SU-DHL-6 (cell line): Measurements from ENCODE around the gene CBFA2T3.
A peak's percentile ranks its signal among the peaks of the same experiment; 100 is the strongest.

Experiments used
- H2AFZ ChIP-seq: fragments of 200-600 bp; sonication (generic); 2 replicates; pipeline ENCODE4 v1.6.1; 2014; ENCODE audit warnings: low read depth, mild to moderate bottlenecking, moderate library complexity, mixed read lengths, antibody characterized with exemption, low read length; ENCODE audit not compliant: severe bottlenecking
- H3F3A ChIP-seq: fragments of 200-600 bp; shearing (Covaris generic); 2 replicates; pipeline ENCODE4 v1.6.0; 2016; ENCODE audit warnings: antibody characterized with exemption, mild to moderate bottlenecking; ENCODE audit not compliant: insufficient read depth
- H3K27ac ChIP-seq: fragments of 200-600 bp; sonication (generic); 2 replicates; pipeline ENCODE4 v1.5.1; 2016; ENCODE audit warnings: low read depth, mild to moderate bottlenecking, low read length, moderate library complexity, mixed read lengths
- H3K27me3 ChIP-seq: fragments of 200-600 bp; sonication (generic), shearing (Covaris generic); 2 replicates; pipeline ENCODE4 v1.6.0; 2014; ENCODE audit warnings: mild to moderate bottlenecking, low read length
- H3K36me3 ChIP-seq: fragments of 200-600 bp; sonication (generic); 2 replicates; pipeline ENCODE4 v1.6.1; 2014; ENCODE audit warnings: mild to moderate bottlenecking, low read length, mixed read lengths
- H3K4me2 ChIP-seq: fragments of 300-600, 200-600 bp; shearing (Covaris generic), sonication (generic); 2 replicates; pipeline ENCODE4 v1.6.0; 2014; ENCODE audit warnings: low read length, low read depth, mild to moderate bottlenecking; ENCODE audit not compliant: poor library complexity, severe bottlenecking
- H3K4me3 ChIP-seq: fragments of 200-600 bp; sonication (generic); 2 replicates; pipeline ENCODE4 v1.5.1; 2014; ENCODE audit warnings: antibody characterized with exemption, low read length, mild to moderate bottlenecking, mixed read lengths; ENCODE audit not compliant: insufficient read depth, poor library complexity, severe bottlenecking
- H3K79me2 ChIP-seq: fragments of 200-600 bp; sonication (generic); 2 replicates; pipeline ENCODE4 v1.6.1; 2014; ENCODE audit warnings: mild to moderate bottlenecking, low read length, moderate library complexity; ENCODE audit not compliant: insufficient read depth
- H3K9ac ChIP-seq: fragments of 200-600 bp; sonication (generic); 2 replicates; pipeline ENCODE4 v1.7.0; 2014; ENCODE audit warnings: mild to moderate bottlenecking, low read length
- H3K9me2 ChIP-seq: fragments of 200-600 bp; sonication (generic); replicated peaks from 2 replicates; pipeline ENCODE4 v1.6.1; 2014; ENCODE audit warnings: low read length; ENCODE audit not compliant: insufficient read depth
- H3K9me3 ChIP-seq: fragments of 200-600 bp; sonication (generic); 2 replicates; pipeline ENCODE4 v1.6.1; 2014; ENCODE audit warnings: low read length, mixed read lengths; ENCODE audit not compliant: insufficient read depth
- H4K20me1 ChIP-seq: fragments of 200-600 bp; sonication (generic); 2 replicates; pipeline ENCODE4 v1.6.1; 2014; ENCODE audit warnings: low read depth, mild to moderate bottlenecking, antibody characterized with exemption, low read length, moderate library complexity, mixed read lengths
- CTCF ChIP-seq: fragments of 200-600 bp; sonication (generic); IDR thresholded peaks from one replicate; pipeline ENCODE4 v1.5.1; 2017; ENCODE audit warnings: antibody characterized with exemption, mild to moderate bottlenecking, low read length, moderate library complexity; ENCODE audit not compliant: insufficient read depth, poor library complexity, severe bottlenecking
- EZH2phosphoT487 ChIP-seq: fragments of 200-600 bp; sonication (generic), shearing (Covaris generic); conservative IDR thresholded peaks from 2 replicates; pipeline ENCODE4 v1.6.1; 2018; ENCODE audit warnings: mild to moderate bottlenecking, antibody characterized with exemption, low read length, moderate library complexity, mixed read lengths

CBFA2T3 gene

GRCh38 chr16:88970539-88971065 lies 6.4 kb downstream of the CBFA2T3 start:
- TF ChIP-seq CTCF (no peak), EZH2phosphoT487 (no peak)
- H4K20me1 ChIP-seq: no peaks in the 10 kb centered on the region

GRCh38 chr16:88970050-88970449 lies 7.0 kb downstream of the CBFA2T3 start:
- peaks cover 7% of the 10 kb centered on the region; the same call in 1 of the 2 replicates for H3K79me2 ChIP-seq
- peak overlapping the region; percentile 40 for H3K4me3 ChIP-seq
- no peaks in the 10 kb centered on the region for H3K9me2 ChIP-seq
- H3K27ac ChIP-seq: peak overlapping the region; percentile 94
- H3K9ac ChIP-seq: peak overlapping the region; percentile 71
- H3K27me3 ChIP-seq: no peaks in the 10 kb centered on the region
- H3K9me3 ChIP-seq: no peaks in the 10 kb centered on the region
- peak overlapping the region; percentile 70 for H3K4me2 ChIP-seq
- no peaks in the 10 kb centered on the region for H3K36me3 ChIP-seq
- no peak overlapping the region for H2AFZ ChIP-seq
- H3F3A ChIP-seq: peaks cover 77% of the 10 kb centered on the region
- H4K20me1 ChIP-seq: no peaks in the 10 kb centered on the region
- TF ChIP-seq EZH2phosphoT487 (no peak), CTCF (no peak)

More at GRCh38 chr16:88970539-88971065, 6.4 kb downstream of the CBFA2T3 start:
- Histone ChIP-seq H3K4me3 (peak overlapping the region; percentile 40), H3K9ac (peak overlapping the region; percentile 71), H3K79me2 (peaks cover 7% of the 10 kb centered on the region; the same call in 1 of the 2 replicates), H3K36me3 (no peaks in the 10 kb centered on the region), H3K9me3 (no peaks in the 10 kb centered on the region), H3K27ac (peak overlapping the region; percentile 94), H3K4me2 (peak overlapping the region; percentile 70), H3F3A (peaks cover 77% of the 10 kb centered on the region), H2AFZ (no peak overlapping the region), H3K27me3 (no peaks in the 10 kb centered on the region), H3K9me2 (no peaks in the 10 kb centered on the region)

- H3K4me3 ChIP-seq: peak overlapping the region; percentile 40
- peak overlapping the region; percentile 70 for H3K4me2 ChIP-seq
Observed at GRCh38 chr16:88969361-88969831, 7.6 kb downstream of the CBFA2T3 start.

More at GRCh38 chr16:88969361-88969831, 7.6 kb downstream of the CBFA2T3 start:
- H3K9me3 ChIP-seq: no peaks in the 10 kb centered on the region
- H3K79me2 ChIP-seq: peaks cover 7% of the 10 kb centered on the region; the same call in 1 of the 2 replicates
- H3K9me2 ChIP-seq: no peaks in the 10 kb centered on the region
- H3F3A ChIP-seq: peaks cover 71% of the 10 kb centered on the region
- no peaks in the 10 kb centered on the region for H3K36me3 ChIP-seq
- no peak for TF ChIP-seq EZH2phosphoT487
- no peak for TF ChIP-seq CTCF
- no peak overlapping the region for H2AFZ ChIP-seq
- no peaks in the 10 kb centered on the region for H4K20me1 ChIP-seq
- H3K9ac ChIP-seq: peak overlapping the region; percentile 71
- H3K27ac ChIP-seq: peak overlapping the region; percentile 94
- no peaks in the 10 kb centered on the region for H3K27me3 ChIP-seq
